GM12875 (cell line): ENCODE measurements around the gene CATSPER3.

Source experiments
- H3K4me3 ChIP-seq: one replicate; pipeline ENCODE4 v1.5.1; 2011; ENCODE audit warnings: low read depth, low read length, control low read depth
- TF ChIP-seq, protein P1 (sequence below): IDR thresholded peaks from 2 replicates; pipeline ENCODE4 v1.5.1; 2011; ENCODE audit warnings: low read depth, mild to moderate bottlenecking, control low read depth, inconsistent platforms, low read length, moderate library complexity, borderline replicate concordance; ENCODE audit not compliant: insufficient read depth

CATSPER3 gene

DNA sequence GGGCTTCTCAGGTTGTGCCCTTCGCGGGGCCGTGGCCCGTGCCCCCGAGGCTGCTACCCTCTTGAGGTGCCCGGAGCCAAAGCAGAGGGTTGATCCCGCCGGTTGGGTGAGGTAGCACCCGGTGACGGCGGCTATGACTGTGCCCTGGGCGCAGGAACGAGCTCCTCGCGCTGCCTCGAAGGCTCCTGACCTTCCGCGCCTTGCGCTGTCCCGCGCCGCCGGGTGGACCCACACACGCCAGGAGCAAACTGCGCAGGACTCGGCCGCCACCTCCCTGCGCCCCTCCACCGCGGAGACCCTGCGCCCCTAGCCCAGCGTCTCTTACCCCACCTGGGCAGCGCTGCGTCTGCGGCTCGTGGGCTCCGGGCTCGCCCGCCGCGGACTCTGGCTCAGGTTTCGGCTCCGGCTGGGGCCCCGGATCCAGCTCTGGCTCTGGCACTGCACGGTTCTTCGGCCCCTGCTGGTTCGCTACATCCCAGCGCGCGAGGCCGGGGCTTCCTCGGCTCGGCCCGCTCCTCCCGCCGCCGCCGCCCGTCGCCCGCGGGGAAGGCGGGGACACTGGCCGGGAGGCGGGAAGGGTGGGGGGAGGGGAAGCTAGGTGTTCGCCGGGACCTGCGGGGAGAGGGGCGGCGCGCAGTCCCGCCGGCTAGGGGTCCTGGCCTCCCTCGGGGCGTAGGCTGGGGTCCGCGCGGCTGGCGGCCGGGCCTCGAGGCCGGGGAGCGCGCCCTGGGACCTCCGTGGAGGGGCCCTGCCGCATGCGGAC is 71.7 kb downstream of the CATSPER3 start:
- TF ChIP-seq, protein P1, sequence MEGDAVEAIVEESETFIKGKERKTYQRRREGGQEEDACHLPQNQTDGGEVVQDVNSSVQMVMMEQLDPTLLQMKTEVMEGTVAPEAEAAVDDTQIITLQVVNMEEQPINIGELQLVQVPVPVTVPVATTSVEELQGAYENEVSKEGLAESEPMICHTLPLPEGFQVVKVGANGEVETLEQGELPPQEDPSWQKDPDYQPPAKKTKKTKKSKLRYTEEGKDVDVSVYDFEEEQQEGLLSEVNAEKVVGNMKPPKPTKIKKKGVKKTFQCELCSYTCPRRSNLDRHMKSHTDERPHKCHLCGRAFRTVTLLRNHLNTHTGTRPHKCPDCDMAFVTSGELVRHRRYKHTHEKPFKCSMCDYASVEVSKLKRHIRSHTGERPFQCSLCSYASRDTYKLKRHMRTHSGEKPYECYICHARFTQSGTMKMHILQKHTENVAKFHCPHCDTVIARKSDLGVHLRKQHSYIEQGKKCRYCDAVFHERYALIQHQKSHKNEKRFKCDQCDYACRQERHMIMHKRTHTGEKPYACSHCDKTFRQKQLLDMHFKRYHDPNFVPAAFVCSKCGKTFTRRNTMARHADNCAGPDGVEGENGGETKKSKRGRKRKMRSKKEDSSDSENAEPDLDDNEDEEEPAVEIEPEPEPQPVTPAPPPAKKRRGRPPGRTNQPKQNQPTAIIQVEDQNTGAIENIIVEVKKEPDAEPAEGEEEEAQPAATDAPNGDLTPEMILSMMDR = no peak
- H3K4me3 ChIP-seq = no peak overlapping the region

DNA sequence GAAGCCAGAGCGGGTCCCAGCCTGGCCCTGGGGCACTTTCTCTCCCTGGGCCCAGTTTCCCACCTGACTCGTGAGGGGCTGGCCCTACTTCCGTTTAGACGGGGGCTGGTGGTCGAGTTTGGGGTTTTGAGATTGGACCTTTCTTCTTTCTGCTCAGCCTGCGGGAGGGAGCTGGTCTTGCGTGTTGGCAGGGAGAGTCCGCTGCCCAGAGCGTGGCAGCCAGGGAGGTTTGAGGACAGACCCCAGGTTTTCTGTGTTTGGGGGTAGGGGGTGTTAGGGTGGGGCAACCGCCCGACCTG is 72.3 kb downstream of the CATSPER3 start:
- TF ChIP-seq, protein P1 = no peak
- H3K4me3 ChIP-seq = no peak overlapping the region

DNA sequence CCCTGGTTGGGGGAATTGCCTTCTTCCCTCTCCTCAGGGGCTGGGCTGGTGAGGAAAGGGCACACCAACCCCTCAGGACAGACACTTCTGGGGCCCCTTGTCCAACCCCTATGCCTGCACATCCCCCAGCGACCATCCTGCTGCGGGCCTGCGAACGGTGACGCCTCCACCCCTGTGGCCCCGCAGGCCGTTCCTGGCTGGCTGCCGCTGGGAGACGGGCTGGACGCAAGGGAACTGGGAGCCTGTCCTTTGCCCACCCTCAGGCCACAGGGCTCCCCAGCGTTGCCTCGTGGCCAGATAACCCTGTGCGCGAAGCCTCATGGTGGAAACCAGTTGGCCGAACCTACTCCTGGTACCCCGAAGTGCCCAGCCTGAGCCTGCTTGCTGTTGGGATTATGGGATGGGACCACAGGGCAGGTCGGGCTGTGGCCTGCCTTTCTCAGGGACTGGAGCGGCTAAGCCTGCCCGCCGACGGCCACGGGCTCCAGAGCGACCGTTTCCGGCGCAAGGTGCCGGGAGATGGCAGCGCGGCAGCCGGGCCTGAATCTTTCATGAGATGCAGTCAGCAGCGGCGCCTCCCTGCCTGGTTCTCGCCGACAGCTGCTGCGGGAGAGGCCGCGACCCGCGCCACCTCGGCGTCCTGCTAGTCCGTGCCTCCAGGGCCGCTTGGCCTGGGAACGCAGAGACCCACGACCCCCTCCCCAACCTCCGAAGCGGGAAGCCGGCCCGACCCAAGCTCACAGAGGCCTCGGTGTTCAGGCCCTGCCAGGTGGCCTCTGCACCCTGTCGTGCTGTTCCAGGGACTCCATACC is 72.8 kb downstream of the CATSPER3 start:
- TF ChIP-seq, protein P1 = no peak

DNA sequence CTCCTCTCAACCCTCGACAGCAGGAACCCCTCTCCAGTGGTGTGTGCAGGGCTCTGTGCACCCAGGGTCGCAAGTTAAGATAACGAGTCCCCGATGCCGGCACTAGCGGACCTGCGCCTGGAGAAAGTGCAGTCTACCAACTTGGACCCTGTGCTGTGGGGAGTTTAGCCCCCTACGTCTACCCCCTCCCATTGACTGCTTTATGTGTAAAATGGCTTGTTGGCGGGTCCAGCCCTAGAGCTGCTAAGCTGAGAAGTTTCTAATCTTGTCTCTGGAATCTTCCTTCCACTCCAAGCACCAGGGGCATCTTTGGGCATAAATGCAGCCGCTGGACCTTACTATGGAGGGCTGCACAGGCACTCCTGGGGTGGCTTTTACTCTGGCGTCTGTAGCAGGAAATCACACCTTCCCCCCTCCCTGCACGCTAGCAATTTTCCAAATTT is 73.5 kb downstream of the CATSPER3 start:
- TF ChIP-seq, protein P1 = no peak
- H3K4me3 ChIP-seq = no peak overlapping the region

More for the DNA sequence above, 72.8 kb downstream of the CATSPER3 start:
- no peak overlapping the region for H3K4me3 ChIP-seq

DNA sequence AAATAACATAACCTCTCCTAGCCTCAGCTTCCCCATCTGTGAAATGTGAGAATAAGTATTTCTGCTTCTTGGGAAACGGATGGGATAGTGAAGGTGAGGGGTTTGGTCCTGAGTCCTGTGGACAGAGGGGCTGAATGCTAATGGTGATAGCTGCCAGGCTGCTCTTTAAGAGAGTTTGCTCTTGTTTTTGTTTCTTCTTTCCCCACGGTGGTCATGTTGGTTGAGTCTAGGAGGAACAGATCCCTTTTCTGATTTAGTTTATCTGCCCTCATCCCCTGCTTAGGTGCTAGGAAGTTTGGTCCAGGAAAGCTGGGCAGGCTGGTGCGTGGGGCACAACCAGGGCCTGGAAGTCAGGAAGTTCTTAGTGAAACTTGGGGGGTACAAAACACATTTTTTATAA is 74.0 kb downstream of the CATSPER3 start:
- no peak overlapping the region for H3K4me3 ChIP-seq
- TF ChIP-seq, protein P1 = no peak

DNA sequence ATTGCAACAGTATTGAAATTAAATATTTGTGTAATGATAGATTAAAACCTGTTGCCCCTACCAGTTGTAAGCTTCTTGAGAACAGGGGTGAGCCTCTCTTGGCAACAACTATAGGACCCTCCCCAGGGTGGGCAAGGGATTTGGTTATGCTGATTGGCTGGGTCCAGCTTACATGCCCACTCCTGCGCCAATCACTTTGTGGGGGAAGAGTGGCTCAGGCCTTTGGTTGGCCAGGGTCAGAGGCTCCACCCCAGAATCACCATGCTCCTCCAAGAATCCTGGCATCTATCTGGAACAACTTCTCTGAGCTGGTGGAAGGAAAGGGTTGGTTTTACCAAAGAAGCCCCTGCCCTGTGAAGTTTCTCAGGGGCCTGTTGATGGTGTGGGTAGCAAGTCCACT is 74.9 kb downstream of the CATSPER3 start:
- H3K4me3 ChIP-seq = no peak overlapping the region
- TF ChIP-seq, protein P1 = no peak
